ENCODE measurements around the gene SH3GL1.
A peak's percentile ranks its signal among the peaks of the same experiment; 100 is the strongest.

Gene SH3GL1

DNA sequence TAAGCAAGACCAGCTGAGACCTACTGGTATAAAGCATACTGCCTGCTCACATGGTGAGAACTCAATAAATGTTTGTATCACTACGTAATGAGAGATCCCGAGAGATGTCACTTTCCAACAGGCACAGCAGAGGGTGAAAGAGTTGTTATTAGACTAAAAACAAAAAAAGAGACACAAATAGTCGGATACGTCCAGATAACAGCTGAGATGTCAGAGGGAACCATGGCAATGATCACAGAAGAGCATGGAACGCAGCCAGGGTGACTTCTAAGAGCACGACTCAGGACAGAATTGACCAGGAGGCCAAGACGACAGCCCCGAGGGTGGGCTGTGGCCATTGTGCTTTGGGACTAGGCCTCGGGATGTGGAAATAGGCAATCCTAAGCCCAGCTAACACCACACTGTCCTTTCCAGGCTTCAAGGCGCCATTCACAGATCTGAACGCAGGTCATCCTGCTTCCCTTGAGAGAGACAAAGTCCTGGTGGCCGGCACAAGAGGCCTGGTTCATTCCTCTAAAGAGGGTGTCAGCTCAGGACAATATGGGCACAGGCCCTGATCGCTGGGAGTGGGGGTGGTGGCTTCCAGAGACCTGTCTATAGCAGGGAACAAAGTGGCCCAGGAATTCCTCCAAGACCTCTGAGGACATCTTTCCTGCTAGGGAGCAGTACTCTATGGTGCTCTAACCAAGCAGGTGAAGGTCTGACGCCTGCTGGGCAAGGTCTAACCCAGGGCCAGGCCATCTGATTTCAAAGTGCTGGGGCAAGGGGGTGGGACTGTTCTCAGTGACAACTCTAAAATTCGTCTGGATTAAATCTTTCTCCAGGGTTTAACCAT, 3.2 kb downstream of the SH3GL1 start:
- no peak for DNase-seq (ENCODE audit: low spot score)

DNA sequence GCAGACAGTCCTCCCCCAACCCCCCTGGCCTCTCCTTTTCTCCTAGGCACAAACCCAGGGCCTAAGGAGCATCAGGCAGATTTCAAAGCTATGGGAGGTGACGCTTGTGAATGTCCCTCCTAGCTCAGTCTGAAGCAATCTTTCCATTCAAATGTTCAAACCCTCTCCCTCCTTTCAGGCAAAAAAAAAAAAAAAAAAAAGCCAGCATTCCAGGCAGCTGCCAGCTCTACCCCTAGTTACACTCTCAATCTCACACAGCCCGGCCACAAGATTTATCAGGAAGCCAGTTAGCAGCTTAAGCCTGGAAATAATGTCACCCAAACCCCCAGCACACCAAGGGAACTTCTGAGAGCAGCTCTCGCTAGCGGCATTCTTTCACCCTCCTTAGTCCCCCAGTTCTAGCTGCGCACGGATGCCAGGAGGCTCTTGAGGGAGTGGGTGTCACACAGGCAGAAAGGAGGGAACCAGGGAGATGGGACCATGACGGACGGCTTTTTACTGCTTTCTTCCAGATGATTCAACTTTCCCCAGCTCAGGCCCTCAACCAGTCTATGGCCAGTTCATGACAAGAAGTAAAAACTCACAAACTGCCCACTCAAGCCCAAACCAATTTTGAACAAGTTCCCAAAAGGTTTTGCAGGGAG, 6.3 kb downstream of the SH3GL1 start:
- no peak for DNase-seq (ENCODE audit: low spot score)

DNA sequence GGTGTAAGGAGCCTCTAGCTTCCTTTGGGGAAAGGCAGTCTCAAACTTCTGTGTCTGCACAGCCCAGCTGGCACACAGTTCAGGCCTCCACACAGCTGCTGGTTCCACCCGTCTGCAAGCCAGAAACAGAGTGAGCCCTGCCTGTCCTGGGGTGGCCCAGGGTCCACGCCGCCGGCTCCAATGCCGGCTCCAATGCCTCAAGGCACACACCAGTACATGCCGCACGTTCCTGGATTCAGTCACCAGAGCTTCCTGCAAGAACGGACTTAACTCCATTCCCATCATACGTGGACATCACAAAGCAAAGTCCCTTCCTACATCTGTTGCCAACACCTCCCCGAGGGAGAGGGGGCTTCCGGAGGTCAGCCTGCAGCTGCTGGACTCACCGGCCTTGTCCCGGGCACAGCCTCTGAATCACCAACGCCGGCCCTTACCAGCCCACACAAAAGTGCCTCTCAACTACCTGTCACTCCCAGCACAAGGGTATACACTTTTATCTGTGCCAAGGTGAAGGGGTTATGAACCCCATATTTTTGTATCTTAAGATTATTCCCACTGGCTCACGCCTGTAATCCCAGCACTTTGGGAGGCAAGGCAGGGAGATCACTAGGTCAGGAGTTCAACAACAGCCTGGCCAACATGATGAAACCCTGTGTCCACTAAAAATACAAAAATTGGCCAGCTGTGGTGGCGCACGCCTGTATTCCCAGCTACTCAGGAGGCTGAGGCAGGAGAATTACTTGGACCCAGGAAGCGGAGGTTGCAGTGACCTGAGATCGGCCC, 8.5 kb downstream of the SH3GL1 start:
- no peak for DNase-seq (ENCODE audit: low spot score)

DNA sequence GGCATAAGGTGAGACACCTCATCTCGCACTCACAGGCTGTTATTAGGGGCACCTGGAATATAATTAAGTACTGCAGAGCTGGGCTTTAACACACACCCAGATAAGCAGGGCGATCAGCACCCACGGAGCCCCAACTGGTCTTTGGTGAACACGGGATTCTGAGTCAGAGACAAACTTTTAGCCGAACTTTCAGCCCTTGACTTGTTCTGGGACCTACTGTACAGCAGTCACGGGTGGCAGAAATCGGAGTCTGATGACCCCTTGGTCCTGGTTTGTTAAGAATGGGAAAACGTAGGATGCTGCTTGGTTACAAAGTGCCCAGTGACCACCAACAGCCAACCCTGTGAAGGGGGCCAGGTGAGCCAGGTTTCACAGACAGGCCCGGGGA, 9.0 kb downstream of the SH3GL1 start:
- DNase-seq (ENCODE audit: low spot score), result no peak

DNA sequence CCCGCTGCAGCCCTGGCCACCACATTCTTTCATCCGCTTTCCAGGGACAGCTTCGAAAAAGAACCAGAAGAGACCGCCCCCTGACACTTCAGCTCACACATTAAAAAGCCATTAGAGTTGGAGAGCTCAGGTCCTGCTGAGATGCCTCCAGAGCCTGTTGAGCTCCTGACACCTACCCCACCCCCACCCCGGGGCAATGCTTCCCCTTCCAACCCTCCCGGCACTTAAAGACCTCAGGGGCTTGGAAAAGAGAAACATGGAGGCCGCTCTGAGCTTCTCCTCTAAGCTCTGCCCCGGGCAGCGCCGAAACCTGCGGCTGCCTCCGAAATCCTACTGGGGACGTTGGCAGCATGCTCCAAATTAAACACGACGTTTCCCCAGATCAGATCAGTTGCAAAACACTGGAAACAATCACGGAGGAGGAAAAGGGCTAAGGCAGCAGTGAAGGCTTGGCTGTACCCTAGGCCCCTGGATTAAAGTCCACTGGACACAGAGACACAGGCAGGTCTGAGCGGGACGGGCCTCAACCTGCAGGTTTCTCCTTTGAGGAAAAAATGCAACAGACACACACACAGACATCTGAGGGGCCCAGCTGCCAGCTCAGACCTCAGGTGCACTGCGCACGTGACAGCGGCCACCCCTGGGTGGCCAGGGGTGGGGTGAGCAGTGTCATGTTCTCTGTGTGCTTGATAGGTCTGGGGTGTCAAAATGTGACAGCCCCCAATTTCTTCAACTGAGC, 9.6 kb downstream of the SH3GL1 start:
- DNase-seq (ENCODE audit: low spot score), result no peak

DNA sequence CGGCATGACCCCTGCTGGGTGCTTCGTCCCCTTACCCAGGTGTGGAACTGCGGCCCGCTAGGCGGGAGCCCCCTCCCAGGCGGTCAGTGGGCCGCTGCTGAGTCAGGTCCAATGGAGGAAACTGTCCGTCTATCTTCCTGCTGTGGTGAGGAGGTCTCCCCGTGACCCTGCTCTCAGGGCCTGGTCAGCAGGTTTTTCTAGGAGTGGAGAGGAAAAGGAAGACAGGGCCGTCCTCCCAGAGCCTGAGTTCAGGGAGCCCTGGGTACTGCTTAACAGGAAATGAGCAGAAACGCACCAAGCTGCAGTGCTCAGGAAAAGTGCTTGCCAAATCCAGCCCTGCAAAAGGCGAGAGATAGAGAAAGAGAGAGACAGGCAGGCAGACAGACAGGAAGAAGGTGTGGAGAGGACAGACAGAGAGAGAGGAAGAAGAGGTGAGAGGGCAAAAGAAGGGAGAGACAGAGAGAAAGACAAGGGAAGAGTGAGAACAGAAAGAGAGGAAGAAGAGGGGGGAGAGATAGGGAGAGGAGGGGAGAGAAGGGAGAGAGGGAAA, 10.3 kb downstream of the SH3GL1 start:
- DNase-seq (ENCODE audit: low spot score), result no peak

DNA sequence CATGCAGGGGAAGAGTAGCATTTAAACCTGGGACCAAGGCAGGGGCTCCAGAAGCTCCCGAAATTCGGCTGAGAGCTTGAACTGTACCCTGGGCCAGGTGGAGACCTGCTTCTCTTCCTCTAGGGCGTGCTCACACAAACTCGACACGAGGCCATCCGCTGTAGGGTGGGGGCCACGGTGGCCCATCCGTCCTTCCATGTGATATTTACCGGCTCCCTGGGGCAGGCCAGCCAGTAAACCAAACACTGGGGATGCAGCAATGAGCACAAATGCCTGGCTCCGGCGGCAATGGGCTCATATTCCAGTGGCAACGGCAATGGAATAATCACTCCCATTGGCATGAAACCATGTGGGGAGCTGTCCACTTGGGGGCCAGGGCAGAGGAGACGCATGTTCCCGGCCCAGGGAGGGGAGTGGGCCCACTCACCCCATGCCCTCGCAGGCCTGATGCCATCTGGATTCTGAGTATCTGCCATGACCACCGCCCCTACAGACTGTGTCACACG, 10.8 kb downstream of the SH3GL1 start:
- DNase-seq (ENCODE audit: low spot score), result no peak

DNA sequence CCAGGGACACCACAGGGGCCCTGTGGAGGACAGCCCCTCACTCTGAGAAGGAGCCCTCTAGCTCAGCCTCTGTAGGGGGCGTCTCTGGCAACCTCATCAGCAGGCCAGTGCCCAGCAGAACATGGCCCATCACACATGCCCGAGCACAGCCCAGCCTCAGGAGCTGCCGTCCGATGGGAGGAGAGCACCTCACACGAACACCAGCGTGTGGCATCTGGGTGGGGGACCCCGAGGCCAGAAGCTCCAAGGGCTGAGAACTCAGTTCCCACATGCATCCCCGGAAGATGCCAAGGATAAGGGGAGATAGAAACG, 11.3 kb downstream of the SH3GL1 start:
- DNase-seq (ENCODE audit: low spot score), result no peak

DNA sequence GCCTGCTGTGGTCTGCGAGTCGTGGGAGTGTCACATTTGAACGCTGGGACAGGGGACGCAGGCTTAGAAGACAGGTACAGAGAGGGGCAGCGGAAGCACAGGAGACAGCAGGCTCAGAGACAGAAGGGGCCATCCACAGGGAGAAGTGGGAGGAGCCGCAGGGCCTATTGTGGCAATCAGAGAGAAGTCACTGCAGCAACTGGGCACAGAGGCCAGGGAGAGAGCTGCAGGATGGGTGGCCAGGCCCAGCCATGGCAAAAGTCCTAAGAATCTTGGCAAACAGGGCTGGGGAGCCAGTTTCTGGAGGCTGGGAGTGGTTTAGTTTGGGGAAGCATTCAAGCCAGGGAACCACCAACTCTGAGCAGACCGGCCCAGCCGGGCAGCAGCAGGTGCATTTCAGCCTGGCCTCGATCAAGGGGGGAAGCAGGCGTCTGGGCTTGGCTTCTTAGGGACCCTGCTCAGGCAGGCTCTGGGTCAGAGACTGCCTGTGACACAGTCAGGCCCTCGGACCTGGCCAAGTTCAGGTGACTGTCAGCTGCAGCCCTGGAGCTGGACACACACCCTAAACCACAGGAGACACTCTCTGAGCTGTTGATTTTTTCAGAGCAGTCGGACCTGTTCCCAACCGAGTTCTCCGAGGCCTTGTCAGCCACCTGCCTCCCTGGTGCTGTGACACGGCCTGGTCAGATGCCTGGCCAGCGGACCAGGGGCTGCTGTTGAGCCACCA, 11.8 kb downstream of the SH3GL1 start:
- no peak for DNase-seq (ENCODE audit: low spot score)

DNA sequence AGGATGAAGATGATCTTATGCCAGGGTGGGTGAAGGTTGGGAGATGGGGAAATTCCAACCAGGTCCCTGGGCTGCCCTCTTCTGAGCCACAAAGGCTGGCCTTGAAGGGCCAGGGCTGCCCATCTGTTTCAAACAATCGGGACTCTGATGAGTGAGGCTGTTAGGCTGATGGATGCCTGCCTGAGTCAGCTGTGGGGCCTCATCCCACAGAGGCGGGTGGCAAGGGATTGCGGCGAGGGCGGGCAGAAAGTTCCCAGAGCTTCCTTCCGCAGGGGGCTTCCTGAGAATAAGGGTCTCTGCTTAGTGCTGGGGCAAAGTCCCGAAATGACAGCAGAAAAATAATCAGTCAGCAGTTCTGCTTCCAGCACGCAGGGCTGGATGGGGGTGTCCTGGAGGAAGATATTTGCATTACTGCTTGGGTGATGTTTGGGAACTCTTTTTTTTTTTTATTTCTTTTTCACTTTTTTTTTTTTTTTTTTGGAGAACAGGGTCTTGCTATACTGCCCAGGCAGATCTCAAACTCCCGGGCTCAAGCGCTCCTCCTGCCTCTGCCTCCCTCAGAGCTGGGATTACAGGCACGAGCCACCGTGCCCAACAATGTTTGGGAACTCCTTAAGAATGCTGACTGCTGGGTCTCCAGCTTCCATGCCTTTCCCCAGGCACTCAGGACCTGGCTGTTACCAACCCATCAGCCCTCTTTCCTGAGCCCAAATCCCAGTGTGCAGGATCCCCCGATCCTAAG, 14.1 kb downstream of the SH3GL1 start:
- DNase-seq (ENCODE audit: low spot score), result no peak

DNA sequence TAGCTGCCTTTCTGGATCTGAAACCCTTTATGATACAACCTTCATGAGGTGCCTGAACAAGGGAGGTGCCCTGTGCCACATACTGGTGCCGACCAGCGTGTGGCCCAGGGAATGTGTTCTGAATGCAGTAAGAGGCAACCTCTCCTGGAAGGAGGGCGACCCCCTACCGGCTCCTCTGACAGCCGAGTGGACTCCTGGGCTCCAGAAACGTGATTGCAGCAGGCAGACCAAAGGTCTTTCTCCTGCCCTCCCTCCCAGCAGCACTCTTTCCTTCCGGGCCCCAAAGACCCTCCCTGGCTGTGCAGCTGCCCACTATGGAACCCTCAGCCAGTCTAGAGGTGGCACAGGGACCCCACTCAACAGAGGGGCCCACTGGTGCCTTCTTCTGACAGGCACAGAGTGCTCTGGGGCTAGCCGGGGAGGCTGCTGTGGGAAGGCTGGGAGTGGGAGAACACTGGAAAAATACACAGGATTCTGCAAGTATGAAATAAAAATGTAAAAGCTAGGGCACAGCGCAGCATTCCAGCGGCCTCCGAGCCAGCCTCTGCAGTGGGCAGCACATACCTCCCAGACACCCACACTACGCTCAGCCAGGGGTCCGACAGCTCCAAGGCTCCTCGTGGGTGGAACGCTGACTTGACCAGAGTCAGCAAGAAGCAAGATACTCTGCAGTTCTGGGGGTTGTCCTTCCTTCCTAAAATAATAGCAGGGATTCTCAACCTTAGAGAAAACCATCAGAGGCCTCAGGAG, 14.9 kb downstream of the SH3GL1 start:
- DNase-seq (ENCODE audit: low spot score), result no peak

DNA sequence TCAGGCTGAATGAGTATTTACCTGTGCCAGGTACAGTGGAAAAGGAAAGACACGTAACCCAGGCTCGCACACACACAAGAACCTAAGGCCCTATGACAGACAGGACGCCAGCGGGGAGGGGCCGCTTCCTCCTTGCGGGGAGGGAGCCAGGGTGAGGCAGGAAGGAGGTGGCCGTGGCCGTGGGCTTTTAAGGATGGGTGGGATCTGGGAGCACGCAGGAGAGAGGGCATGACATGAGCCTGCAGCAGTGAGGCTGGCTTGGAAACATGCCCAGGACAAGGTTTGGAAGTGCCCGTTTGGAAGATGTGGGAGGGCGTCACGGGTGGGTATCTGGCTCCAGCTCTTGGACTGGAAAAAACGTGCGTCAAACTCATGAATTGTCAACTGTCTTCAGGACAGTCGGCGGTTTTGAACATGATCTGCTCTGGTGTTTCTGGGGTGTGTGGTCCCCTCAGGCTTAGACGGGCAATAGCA, 20.1 kb downstream of the SH3GL1 start:
- peak; percentile 59 for DNase-seq (ENCODE audit: low spot score)

DNA sequence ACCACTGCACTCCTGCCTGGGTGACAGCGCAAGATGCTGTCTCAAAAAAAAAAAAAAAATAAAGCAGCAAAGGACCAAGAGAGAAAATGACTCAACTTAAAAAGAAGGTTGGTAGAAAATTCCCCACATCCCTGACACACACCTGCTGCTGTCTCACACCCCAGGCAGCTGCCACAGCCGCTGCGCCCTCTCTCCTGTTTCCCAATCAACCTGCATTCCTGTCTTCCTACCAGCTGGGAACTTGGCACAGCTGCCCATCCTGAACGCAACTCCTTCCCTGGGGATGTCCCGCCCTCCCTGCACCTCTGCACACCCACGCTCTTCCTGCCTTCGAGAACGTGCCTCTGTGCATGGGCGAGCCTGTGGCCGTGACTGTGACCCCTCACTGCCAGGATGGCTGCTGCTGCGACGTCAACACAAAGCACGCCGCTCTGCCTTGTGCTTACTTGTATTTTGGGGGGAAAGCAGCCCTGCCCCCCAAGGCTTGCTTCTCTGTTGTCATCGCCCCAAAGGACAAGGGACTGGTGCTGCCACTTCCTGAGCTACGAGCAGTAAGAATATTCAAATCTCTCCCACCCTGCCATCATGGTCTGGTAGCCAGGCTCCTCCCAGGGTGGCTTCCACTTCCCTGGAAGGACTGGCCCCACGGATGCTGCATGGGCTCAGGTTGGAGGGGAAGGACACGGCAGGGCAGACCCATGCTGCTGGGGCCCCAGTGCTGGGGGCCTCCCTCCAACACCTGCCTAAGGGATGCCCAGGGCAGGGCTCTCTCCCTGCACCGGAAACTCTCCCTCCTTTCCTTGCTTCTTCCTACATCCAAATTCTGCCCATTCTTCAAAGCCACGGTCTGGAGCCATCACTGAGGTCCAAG, 20.7 kb downstream of the SH3GL1 start:
- peak; percentile 30 for DNase-seq (ENCODE audit: low spot score)

DNA sequence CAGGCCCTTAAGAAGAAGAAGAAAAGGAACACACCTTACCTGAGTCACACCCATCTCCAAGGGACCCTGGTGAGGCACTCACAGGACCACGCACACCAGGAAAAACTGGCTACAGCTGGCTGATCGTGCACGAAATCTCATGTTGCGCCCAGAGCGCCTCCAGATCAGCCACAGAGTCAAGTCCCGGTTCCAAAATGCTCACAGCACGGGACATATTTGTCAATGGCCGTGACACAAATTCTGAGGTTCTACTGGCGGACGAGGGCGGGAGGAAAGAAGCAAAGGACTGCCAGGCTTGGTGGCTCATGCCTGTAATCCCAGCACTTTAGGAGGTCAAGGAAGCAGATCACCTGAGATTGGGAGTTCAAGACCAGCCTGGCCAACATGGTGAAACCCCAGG, 21.5 kb downstream of the SH3GL1 start:
- DNase-seq (ENCODE audit: low spot score), result no peak

DNA sequence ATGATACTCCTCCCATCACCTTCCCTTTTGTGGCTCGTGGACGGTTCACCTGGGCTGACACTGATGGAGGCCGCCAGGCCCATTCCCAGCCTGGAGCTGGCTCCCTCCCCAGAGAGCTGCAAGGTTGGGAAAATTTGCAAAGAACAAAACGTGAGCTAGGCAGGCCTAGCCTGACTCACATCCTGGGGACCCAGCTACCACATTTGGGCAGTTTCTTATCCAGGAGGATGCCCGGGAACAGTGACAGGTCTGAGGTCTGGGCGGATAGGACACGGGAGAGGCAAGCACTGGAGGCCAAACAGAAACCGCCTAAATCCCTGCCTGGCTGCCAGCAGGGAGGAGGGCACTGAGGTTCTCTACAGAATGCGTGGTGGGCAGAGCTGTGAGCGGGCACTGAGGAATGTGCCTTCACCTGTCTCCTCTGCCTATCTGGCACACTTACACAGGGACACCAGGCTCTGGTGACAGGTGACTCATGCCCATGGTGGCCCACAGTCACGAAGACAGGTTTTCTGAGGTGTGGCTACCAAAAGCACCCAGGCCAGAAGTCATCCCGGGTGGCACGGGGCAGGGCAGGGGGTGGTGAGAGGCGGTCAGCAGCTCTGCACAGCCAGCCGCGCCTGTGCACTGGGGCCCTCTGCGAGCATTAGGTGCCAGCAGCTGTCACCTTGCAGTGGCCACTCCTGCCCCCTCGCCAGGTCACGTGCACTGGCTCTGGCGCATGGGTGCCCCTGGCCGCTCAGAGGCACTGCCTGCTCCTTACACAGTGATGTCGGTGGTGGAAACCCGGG, 23.2 kb downstream of the SH3GL1 start:
- DNase-seq (ENCODE audit: low spot score), result no peak

DNA sequence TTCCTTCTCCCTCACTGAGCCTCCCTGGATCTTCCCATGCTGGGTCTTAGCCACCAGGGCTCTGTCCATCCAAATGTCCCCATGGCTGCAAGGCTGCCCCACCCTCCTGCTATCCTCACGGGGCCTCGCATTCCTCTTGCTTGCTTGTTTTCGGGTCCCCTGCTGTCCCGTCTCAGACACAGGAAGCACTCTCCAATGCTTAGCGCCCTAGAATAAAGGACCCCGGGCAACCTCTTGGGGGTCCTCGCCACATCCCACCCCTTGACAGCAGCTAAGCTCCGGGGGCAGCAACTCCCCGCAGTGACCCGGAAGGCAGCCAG, 23.7 kb downstream of the SH3GL1 start:
- no peak for DNase-seq (ENCODE audit: low spot score)

DNA sequence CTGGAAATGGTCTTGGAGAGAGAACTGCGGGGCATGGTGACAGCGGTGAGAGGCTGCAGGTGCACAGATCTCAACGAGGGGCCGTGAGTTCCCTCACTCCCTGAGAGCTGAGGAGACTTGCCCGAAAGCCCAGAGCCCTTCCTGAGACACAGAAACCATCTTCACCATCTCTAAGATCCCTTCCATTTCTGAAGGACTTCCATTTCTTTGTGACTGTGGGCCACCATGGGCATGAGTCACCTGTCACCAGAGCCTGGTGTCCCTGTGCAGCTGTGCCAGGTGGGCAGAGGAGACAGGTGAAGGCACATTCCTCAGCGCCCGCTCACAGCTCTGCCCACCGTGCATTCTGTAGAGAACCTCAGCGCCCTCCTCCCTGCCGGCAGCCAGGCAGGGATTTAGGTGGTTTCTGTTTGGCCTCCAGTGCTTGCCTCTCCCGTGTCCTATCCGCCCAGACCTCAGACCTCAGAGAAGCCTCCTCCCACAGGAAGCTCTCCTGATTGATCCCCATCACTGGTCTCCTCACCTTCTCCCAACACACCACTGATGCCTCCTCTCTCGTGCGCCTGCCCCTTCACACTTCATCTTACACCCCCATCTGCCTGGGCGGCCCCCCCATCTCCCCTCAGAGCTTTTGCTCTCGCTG, 24.2 kb downstream of the SH3GL1 start:
- no peak for DNase-seq (ENCODE audit: low spot score)

All from CD4-positive, alpha-beta T cell treated with Interleukin-15 for 4 hours (primary cell).